IPS DF 6.9 (cell line): ENCODE results near the gene ZRANB1.

Experiments
- DNase-seq: peaks from one replicate; pipeline ENCODE4 v3.0.0-alpha.2; 2013; ENCODE audit warnings: low read depth, low spot score
- H3K27ac ChIP-seq: one replicate; pipeline ENCODE4 v1.5.1; 2013; ENCODE audit warnings: low read length, control low read depth
- H3K27me3 ChIP-seq: 2 replicates; pipeline ENCODE4 v1.6.1; 2013; ENCODE audit warnings: mild to moderate bottlenecking, low read length; ENCODE audit not compliant: control insufficient read depth, insufficient read depth
- H3K36me3 ChIP-seq: 2 replicates; pipeline ENCODE4 v1.6.1; 2013; ENCODE audit warnings: low read length; ENCODE audit not compliant: control insufficient read depth, insufficient read depth
- H3K4me1 ChIP-seq: 2 replicates; pipeline ENCODE4 v1.6.1; 2013; ENCODE audit warnings: low read length; ENCODE audit not compliant: control insufficient read depth, insufficient read depth
- H3K4me3 ChIP-seq: 2 replicates; pipeline ENCODE4 v1.5.1; 2013; ENCODE audit warnings: mild to moderate bottlenecking, low read length
- H3K9me3 ChIP-seq: 2 replicates; pipeline ENCODE4 v1.6.1; 2013; ENCODE audit warnings: low read length, inconsistent platforms; ENCODE audit not compliant: control insufficient read depth, insufficient read depth
- WGBS: extraction: QIAGEN DNeasy Blood & Tissue Kit; methylation state at CpG from one replicate; pipeline ENCODE4 v1.1.7; 2013; ENCODE audit warnings: mixed read lengths, missing lambda C conversion rate; ENCODE audit not compliant: insufficient read length, insufficient coverage; 5-methylcytosine and 5-hydroxymethylcytosine counted together

ZRANB1 gene

DNA sequence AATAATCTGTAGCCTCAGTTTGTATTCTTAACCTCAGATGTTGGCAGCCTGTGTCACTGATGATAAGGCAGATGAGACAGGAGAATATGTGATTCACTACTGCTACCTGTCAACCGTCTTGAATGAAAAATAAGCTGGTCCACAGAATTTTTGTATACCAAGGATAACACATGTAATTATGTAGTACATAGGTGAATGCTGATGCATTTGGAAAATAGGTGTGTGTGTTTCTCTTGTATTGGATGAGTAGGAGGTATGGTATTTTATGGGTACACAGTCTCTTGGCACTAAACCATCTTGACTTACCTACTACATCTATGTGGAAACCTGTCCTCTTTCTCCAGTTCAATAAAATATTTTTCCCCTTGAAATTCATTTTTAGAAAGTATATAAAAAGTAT lies 20.7 kb upstream of the ZRANB1 start:
- H3K36me3 ChIP-seq, result no peaks in the 10 kb centered on the region
- DNase-seq, result no peak
- no peak overlapping the region for H3K4me3 ChIP-seq
- no CpG with 5 or more reads among the region's 1 CpG for WGBS
- H3K27ac ChIP-seq, result no peak overlapping the region
- H3K4me1 ChIP-seq, result no peaks in the 10 kb centered on the region
- H3K9me3 ChIP-seq, result no peaks in the 10 kb centered on the region
- no peaks in the 10 kb centered on the region for H3K27me3 ChIP-seq

DNA sequence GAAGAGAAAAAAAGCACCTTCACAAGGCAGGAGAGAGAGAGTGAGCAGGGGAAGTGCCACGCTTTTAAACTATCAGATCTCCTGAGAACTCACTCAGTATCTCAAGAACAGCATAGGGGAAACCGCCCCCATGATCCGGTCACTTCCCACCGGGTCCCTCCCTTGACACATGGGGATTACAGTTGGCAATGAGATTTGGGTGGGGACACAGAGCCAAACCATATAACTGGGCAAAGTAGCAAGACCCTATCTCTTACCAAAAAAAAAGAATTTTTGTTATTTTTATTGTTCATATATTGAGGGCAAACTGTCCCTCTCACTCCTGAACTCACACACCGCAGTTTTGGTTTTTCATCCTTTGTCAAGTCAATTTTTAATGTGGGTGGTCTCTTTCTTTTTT lies 18.2 kb upstream of the ZRANB1 start:
- no peak for DNase-seq
- no CpG with 5 or more reads among the region's 5 CpGs for WGBS
- Histone ChIP-seq H3K4me1 (no peaks in the 10 kb centered on the region), H3K4me3 (no peak overlapping the region), H3K27me3 (no peaks in the 10 kb centered on the region), H3K9me3 (no peaks in the 10 kb centered on the region), H3K27ac (no peak overlapping the region), H3K36me3 (no peaks in the 10 kb centered on the region)

DNA sequence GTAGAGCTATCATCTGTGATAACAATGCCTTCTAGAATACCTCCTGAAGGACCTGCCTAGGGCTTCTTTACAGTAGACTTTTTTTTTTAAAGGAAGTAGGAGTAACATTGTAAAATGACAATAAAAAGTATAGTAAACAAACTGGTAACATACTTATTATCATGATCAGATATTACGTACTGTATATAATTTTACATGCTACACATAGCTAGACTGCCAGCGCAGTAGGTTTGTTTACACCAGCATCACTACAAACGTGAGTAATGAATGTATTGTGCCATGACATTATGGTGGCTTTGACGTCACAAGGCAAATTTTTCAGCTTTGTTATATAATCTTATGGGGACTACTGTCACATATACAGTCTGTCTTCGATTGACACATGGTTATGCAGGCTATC lies 15.4 kb upstream of the ZRANB1 start:
- no peak overlapping the region for H3K27ac ChIP-seq
- H3K36me3 ChIP-seq, result no peaks in the 10 kb centered on the region
- no peak overlapping the region for H3K4me3 ChIP-seq
- no peaks in the 10 kb centered on the region for H3K9me3 ChIP-seq
- DNase-seq, result no peak
- WGBS, result no CpG with 5 or more reads among the region's 5 CpGs
- H3K4me1 ChIP-seq, result no peaks in the 10 kb centered on the region
- no peaks in the 10 kb centered on the region for H3K27me3 ChIP-seq

DNA sequence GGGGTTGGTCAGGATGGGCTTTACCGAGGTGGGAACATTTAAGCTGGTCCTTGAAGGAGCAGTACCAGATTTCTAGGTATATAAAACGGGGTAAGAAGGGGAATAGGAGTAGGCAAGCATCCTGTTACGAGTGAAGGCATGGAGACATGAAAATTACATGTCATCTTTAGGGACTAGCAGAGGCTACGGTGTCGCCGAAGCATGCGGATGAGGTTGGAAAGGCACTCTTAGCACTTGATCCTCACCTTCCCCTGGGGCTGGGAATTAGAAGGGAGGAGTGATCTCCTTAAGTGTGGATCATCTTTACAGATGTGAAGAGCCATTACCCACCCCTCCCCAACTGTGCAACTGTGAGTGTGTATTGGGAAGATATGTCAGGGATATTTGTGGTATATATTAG lies 13.8 kb upstream of the ZRANB1 start:
- Histone ChIP-seq H3K27ac (no peak overlapping the region), H3K27me3 (no peaks in the 10 kb centered on the region), H3K36me3 (no peaks in the 10 kb centered on the region), H3K4me3 (no peak overlapping the region), H3K4me1 (no peaks in the 10 kb centered on the region), H3K9me3 (no peaks in the 10 kb centered on the region)
- WGBS, result no CpG with 5 or more reads among the region's 7 CpGs
- no peak for DNase-seq

DNA sequence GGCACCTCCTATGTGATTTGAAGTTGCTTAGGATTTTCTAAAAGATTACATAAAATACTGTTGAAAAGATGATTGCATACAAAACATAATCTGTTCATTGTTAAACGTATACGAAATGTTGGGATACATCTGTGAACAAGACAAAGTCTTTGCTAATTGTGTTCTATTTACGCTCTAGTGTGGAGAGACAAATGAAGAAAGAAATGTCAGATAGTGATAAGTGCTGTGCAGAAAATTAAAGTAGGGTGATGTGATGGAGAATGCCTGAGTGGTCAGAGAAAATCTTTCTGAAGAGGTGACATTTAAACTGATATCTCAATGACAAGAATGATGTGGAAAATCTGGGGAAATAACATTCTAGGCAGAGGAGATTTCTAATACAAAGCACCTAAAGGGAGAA lies 13.4 kb upstream of the ZRANB1 start:
- Histone ChIP-seq H3K27me3 (no peaks in the 10 kb centered on the region), H3K36me3 (no peaks in the 10 kb centered on the region), H3K4me1 (no peaks in the 10 kb centered on the region), H3K27ac (no peak overlapping the region), H3K9me3 (no peaks in the 10 kb centered on the region), H3K4me3 (no peak overlapping the region)
- no peak for DNase-seq
- WGBS, result no CpG with 5 or more reads among the region's 3 CpGs

DNA sequence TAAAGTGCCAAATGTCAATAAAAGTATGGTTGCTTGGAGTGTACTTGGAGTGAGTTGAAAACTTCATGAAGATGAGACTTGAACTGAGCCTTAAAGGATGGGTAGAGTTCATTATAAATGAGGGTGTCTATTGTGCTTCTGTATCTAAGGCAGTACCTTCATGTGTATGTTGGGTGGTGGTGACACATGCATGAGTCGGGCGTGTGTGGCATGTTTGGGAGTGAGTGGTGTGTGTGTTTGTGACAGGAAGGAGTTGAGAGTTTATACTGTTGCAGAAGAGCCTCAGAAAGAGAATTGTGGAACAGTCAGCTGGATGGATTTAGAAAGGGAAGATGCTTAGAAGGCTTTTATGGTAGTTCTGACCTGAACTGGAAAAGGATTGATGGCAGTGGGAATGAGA lies 6.0 kb upstream of the ZRANB1 start:
- WGBS, result no CpG with 5 or more reads among the region's 2 CpGs
- H3K27me3 ChIP-seq, result no peaks in the 10 kb centered on the region
- no peaks in the 10 kb centered on the region for H3K9me3 ChIP-seq
- H3K36me3 ChIP-seq, result no peaks in the 10 kb centered on the region
- DNase-seq, result no peak
- H3K4me1 ChIP-seq, result no peaks in the 10 kb centered on the region
- no peak overlapping the region for H3K4me3 ChIP-seq
- H3K27ac ChIP-seq, result no peak overlapping the region

DNA sequence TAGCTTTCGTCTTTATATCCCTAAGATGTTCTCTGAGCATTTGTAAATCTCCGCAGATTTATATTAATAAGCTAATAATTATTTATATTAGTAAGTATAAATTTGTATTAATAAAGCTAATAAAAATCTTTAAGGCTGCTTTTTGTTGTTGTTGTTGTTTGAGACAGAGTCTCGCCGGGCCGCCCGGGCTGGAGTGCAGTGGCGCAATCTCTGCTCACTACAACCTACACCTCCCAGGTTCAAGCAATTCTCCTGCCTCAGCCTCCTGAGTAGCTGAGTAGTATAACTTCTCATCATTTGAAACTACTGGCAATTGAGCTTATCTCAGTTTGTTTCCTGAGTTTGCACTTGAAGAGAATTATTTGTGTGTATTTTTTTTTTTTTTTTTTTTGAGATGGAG lies 5.1 kb upstream of the ZRANB1 start:
- no peaks in the 10 kb centered on the region for H3K9me3 ChIP-seq
- DNase-seq, result no peak
- H3K4me3 ChIP-seq, result no peak overlapping the region
- WGBS, result no CpG with 5 or more reads among the region's 7 CpGs
- H3K27me3 ChIP-seq, result no peaks in the 10 kb centered on the region
- H3K36me3 ChIP-seq, result no peaks in the 10 kb centered on the region
- no peak overlapping the region for H3K27ac ChIP-seq
- H3K4me1 ChIP-seq, result no peaks in the 10 kb centered on the region

DNA sequence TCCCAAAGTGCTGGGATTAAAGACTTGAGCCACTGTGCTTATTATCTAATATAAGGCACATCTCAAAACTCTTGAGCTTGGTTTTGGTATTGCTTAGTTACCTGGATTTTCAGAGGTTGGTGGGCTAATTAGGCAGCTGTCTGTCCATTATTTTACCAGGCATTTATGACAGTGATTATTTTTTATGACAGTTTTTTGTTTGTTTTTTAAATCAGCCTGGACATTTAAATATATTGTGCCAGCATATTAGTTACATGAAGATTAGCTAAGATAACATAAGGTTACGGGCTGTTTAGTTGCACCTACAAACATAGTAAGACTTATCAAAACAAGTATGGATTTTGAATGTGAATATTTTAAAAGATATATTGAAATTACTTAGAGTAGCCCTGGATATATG lies 2.6 kb upstream of the ZRANB1 start:
- no peaks in the 10 kb centered on the region for H3K27me3 ChIP-seq

DNA sequence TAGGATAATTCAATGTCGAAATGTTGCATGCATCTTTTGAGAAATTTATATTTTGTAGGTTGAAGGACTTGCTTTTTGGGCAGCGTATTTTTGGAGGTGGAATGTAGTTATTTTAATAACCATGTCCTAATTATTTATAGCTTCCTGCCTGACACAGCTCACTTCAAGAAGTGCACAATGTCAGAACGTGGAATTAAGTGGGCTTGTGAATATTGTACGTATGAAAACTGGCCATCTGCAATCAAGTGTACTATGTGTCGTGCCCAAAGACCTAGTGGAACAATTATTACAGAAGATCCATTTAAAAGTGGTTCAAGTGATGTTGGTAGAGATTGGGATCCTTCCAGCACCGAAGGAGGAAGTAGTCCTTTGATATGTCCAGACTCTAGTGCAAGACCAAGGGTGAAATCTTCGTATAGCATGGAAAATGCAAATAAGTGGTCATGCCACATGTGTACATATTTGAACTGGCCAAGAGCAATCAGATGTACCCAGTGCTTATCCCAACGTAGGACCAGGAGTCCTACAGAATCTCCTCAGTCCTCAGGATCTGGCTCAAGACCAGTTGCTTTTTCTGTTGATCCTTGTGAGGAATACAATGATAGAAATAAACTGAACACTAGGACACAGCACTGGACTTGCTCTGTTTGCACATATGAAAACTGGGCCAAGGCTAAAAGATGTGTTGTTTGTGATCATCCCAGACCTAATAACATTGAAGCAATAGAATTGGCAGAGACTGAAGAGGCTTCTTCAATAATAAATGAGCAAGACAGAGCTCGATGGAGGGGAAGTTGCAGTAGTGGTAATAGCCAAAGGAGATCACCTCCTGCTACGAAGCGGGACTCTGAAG lies 620 bp downstream of the ZRANB1 start:
- Histone ChIP-seq H3K36me3 (no peaks in the 10 kb centered on the region), H3K9me3 (no peaks in the 10 kb centered on the region), H3K27ac (no peak overlapping the region), H3K4me1 (peaks cover 1% of the 10 kb centered on the region; the same call in 1 of the 2 replicates), H3K27me3 (no peaks in the 10 kb centered on the region), H3K4me3 (no peak overlapping the region)
- DNase-seq, result no peak
- 100% methylated on average over 2 of the region's 11 CpGs for WGBS

More for the DNA sequence above, 2.6 kb upstream of the ZRANB1 start:
- no peak overlapping the region for H3K27ac ChIP-seq
- peaks cover 1% of the 10 kb centered on the region; the same call in 1 of the 2 replicates for H3K4me1 ChIP-seq
- no peak for DNase-seq
- no CpG with 5 or more reads among the region's 1 CpG for WGBS
- no peaks in the 10 kb centered on the region for H3K36me3 ChIP-seq
- no peaks in the 10 kb centered on the region for H3K9me3 ChIP-seq
- no peak overlapping the region for H3K4me3 ChIP-seq

DNA sequence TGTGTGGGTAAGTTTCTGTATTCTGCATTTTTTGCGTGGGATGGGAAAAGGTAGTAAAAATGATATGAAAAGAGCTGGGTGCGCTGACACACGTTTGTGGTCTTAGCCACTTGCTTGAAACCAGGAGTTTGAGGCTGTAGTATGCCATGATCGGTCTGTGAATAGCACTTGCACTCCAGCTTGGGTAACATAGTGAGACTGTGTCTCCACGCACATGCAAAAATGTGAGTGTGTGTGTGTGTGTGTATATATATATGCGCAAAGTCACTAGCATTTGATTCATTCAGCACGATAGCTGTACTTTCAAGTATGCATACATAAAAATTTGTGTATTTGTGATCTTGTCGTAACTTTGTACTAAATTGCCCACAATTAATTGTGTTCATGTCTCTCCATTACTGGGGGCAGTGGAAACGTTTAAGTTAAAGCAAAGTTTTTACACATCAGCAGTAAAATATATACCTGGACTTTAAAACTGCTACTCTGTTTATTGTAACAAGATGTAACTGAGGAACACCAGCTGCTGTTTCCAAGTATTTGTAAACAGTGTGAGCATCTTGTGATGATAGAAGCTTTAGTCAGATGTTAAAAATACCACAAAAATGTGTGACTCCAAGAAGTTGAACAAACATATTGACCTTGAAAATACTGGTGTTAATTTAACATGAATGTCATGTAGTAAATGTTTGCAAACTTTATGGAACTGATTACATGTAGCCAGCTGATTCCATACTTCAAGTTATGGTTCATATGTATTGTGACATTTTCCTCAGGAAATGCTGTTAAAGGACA lies 1.6 kb downstream of the ZRANB1 start:
- peaks cover 1% of the 10 kb centered on the region; the same call in 1 of the 2 replicates for H3K4me1 ChIP-seq
- no peaks in the 10 kb centered on the region for H3K36me3 ChIP-seq
- no peak for DNase-seq
- no peak overlapping the region for H3K27ac ChIP-seq
- no peaks in the 10 kb centered on the region for H3K9me3 ChIP-seq
- 100% methylated on average over 1 of the region's 9 CpGs for WGBS
- H3K27me3 ChIP-seq, result no peaks in the 10 kb centered on the region
- H3K4me3 ChIP-seq, result no peak overlapping the region
